Measurements from ENCODE around the gene VAV3.
"Not testable (repeated sequence)": the region's sequence is repeated elsewhere in the genome, so short reads cannot be mapped to it uniquely, and the experiment has no call there.

VAV3 gene

DNA sequence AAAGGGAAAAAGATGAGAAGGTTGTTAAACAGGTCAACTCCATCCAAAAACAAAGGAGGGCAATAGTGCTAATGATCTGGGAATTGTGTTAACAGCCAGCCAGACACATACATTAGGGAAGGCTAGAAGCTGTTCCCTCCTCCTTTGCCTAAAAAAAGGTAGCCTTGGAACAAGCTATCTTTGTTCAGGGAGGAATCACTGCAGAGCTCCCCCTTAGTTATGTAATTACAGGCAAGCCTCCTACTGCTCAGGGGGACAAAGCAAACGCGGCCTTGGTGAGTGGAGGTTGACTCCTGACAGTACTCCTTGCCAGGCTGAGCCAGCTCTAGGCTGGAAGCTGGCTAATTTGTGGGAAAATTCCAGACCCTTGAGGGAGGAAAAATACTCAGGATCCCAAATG is 97.6 kb downstream of the VAV3 start:
- H3K4me3 ChIP-seq (ENCODE audit: extremely low read depth, insufficient read depth, low read length, poor library complexity, severe bottlenecking), result no peak overlapping the region
- no peaks in the 10 kb centered on the region for H3K9me3 ChIP-seq (ENCODE audit: control insufficient read depth, low read length)
- WGBS, 2 experiments (ENCODE audit: insufficient coverage in 2 of 2), result 0% methylated on average over 2 of the region's 2 CpGs; no CpG with 5 or more reads in 1 of the 2 experiments
- H3K27ac ChIP-seq (ENCODE audit: low read depth, low read length, severe bottlenecking), result no peak overlapping the region
- no peaks in the 10 kb centered on the region for H3K4me1 ChIP-seq (ENCODE audit: control insufficient read depth, insufficient read depth, low read length, poor library complexity, severe bottlenecking)
- H3K36me3 ChIP-seq (ENCODE audit: control insufficient read depth, insufficient read depth, low read length), result no peaks in the 10 kb centered on the region

GRCh38 chr1:107866870-107867269 is 98.1 kb downstream of the VAV3 start:
- H3K36me3 ChIP-seq (ENCODE audit: control insufficient read depth, insufficient read depth, low read length), result no peaks in the 10 kb centered on the region

GRCh38 chr1:107865627-107866026 is 99.4 kb downstream of the VAV3 start:
- no peak overlapping the region for H3K4me3 ChIP-seq (ENCODE audit: extremely low read depth, insufficient read depth, low read length, poor library complexity, severe bottlenecking)
- no CpG with 5 or more reads among the region's 1 CpG for WGBS, 2 experiments (ENCODE audit: insufficient coverage in 2 of 2)
- no peaks in the 10 kb centered on the region for H3K4me1 ChIP-seq (ENCODE audit: control insufficient read depth, insufficient read depth, low read length, poor library complexity, severe bottlenecking)
- H3K9me3 ChIP-seq (ENCODE audit: control insufficient read depth, low read length), result no peaks in the 10 kb centered on the region
- no peaks in the 10 kb centered on the region for H3K36me3 ChIP-seq (ENCODE audit: control insufficient read depth, insufficient read depth, low read length)
- no peak overlapping the region for H3K27ac ChIP-seq (ENCODE audit: low read depth, low read length, severe bottlenecking)

More at GRCh38 chr1:107866870-107867269, 98.1 kb downstream of the VAV3 start:
- Histone ChIP-seq H3K4me1 (ENCODE audit: control insufficient read depth, insufficient read depth, low read length, poor library complexity, severe bottlenecking) (no peaks in the 10 kb centered on the region), H3K9me3 (ENCODE audit: control insufficient read depth, low read length) (no peaks in the 10 kb centered on the region), H3K4me3 (ENCODE audit: extremely low read depth, insufficient read depth, low read length, poor library complexity, severe bottlenecking) (no peak overlapping the region), H3K27ac (ENCODE audit: low read depth, low read length, severe bottlenecking) (no peak overlapping the region)

DNA sequence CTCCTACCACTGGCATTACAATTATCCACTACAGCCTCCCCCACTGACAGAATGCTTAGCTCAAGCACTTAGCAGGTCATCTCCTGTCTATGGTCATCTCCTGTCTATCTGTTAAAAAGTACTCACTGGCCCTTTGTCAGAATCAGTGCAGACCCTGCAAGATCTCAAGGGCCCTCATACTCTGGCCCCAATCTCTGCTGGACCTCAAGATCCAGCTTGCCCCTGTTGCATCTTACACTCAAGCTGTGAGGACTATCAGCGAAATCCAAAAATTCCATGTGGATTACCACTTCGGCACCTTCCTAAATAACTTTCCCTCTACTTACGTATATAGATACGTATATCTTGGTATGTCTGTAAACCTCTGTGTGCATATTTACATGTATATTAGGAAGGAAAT is 101.6 kb downstream of the VAV3 start:
- Histone ChIP-seq H3K27ac (ENCODE audit: low read depth, low read length, severe bottlenecking) (no peak overlapping the region), H3K9me3 (ENCODE audit: control insufficient read depth, low read length) (no peaks in the 10 kb centered on the region), H3K36me3 (ENCODE audit: control insufficient read depth, insufficient read depth, low read length) (no peaks in the 10 kb centered on the region), H3K4me3 (ENCODE audit: extremely low read depth, insufficient read depth, low read length, poor library complexity, severe bottlenecking) (no peak overlapping the region), H3K4me1 (ENCODE audit: control insufficient read depth, insufficient read depth, low read length, poor library complexity, severe bottlenecking) (no peaks in the 10 kb centered on the region)
- no CpG with 5 or more reads among the region's 4 CpGs for WGBS, 2 experiments (ENCODE audit: insufficient coverage in 2 of 2)

DNA sequence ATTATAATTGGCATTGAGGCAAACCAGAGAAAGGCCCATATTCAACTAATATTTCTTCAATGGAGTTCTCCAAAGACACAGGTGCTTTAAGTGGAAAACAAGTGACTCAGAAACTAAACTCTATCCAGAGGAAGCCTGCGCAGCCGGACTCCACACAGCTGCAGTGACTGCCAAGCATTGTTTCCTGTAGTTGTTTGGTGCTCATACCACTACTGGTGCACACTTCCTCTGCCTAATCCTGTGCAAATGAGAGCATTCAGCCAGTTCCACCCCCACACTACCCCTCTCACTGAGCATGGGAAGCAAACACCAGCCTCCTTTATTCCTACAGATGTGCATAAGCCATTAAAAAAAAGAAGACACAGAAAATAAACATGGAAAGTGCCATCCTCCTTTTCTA is 102.9 kb downstream of the VAV3 start:
- Histone ChIP-seq H3K36me3 (ENCODE audit: control insufficient read depth, insufficient read depth, low read length) (no peaks in the 10 kb centered on the region), H3K27ac (ENCODE audit: low read depth, low read length, severe bottlenecking) (no peak overlapping the region), H3K4me3 (ENCODE audit: extremely low read depth, insufficient read depth, low read length, poor library complexity, severe bottlenecking) (no peak overlapping the region), H3K4me1 (ENCODE audit: control insufficient read depth, insufficient read depth, low read length, poor library complexity, severe bottlenecking) (no peaks in the 10 kb centered on the region), H3K9me3 (ENCODE audit: control insufficient read depth, low read length) (no peaks in the 10 kb centered on the region)
- WGBS, 2 experiments (ENCODE audit: insufficient coverage in 2 of 2), result 86% methylated on average over 2 of the region's 2 CpGs; no CpG with 5 or more reads in 1 of the 2 experiments

GRCh38 chr1:107858323-107858722 is 106.7 kb downstream of the VAV3 start:
- 86 to 96% methylated on average over 2 to 3 of the region's 5 CpGs for WGBS, 2 experiments (ENCODE audit: insufficient coverage in 2 of 2)
- H3K9me3 ChIP-seq (ENCODE audit: control insufficient read depth, low read length), result no peaks in the 10 kb centered on the region
- no peaks in the 10 kb centered on the region for H3K4me1 ChIP-seq (ENCODE audit: control insufficient read depth, insufficient read depth, low read length, poor library complexity, severe bottlenecking)
- no peak overlapping the region for H3K4me3 ChIP-seq (ENCODE audit: extremely low read depth, insufficient read depth, low read length, poor library complexity, severe bottlenecking)
- H3K27ac ChIP-seq (ENCODE audit: low read depth, low read length, severe bottlenecking), result no peak overlapping the region
- no peaks in the 10 kb centered on the region for H3K36me3 ChIP-seq (ENCODE audit: control insufficient read depth, insufficient read depth, low read length)

GRCh38 chr1:107851418-107851817 is 113.6 kb downstream of the VAV3 start:
- Histone ChIP-seq H3K27ac (ENCODE audit: low read depth, low read length, severe bottlenecking) (no peak overlapping the region), H3K9me3 (ENCODE audit: control insufficient read depth, low read length) (no peaks in the 10 kb centered on the region), H3K4me1 (ENCODE audit: control insufficient read depth, insufficient read depth, low read length, poor library complexity, severe bottlenecking) (no peaks in the 10 kb centered on the region), H3K4me3 (ENCODE audit: extremely low read depth, insufficient read depth, low read length, poor library complexity, severe bottlenecking) (no peak overlapping the region), H3K36me3 (ENCODE audit: control insufficient read depth, insufficient read depth, low read length) (no peaks in the 10 kb centered on the region)

DNA sequence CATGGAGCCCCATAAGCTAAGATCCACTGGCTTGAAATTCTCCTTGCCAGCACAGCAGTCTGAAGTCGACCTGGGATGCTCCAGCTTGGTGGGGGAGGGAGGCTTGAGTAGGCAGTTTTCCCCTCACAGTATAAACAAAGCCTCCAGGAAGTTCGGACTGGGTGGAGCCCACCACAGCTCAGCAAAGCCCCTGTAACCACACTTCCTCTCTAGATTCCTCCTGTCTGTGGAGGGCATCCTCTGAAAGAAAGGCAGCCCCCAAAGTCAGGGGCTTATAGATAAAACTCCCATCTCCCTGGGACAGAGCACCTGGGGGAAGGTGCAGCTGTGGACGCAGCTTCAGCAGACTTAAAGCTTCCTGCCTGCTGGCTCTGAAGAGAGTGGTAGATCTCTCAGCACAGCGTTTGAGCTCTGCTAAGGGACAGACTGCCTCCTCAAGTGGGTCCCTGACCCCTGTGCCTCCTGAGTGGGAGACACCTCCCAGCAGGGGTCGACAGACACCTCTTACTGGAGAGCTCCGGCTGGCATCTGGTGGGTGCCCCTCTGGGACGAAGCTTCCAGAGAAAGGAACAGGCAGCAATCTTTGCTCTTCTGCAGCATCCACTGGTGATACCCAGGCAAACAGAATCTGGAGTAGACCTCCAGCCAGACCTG is 120.3 kb downstream of the VAV3 start:
- not testable (repeated sequence) for H3K36me3 ChIP-seq (ENCODE audit: control insufficient read depth, insufficient read depth, low read length); H3K27ac ChIP-seq (ENCODE audit: low read depth, low read length, severe bottlenecking); H3K4me3 ChIP-seq (ENCODE audit: extremely low read depth, insufficient read depth, low read length, poor library complexity, severe bottlenecking); H3K9me3 ChIP-seq (ENCODE audit: control insufficient read depth, low read length)
- peaks cover 11% of the 10 kb centered on the region for H3K4me1 ChIP-seq (ENCODE audit: control insufficient read depth, insufficient read depth, low read length, poor library complexity, severe bottlenecking)
- 89 to 95% methylated on average over 4 to 5 of the region's 7 CpGs for WGBS, 2 experiments (ENCODE audit: insufficient coverage in 2 of 2)

DNA sequence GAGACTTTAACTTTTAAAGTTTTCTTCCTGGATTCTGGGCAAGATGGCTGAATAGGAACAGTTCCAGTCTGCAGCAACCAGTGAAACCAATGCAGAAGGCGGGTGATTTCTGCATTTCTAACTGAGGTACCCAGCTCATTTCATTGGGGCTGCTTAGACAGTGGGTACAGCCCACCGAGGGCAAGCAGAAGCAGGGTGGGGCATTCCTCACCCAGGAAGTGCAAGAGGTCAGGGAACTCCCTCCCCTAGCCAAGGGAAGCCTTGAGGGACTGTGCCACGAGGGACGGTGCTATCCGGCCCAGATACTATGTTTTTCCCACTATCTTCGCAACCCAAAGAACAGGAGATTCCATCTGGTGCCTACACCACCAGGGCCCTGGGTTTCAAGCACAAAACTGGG is 121.0 kb downstream of the VAV3 start:
- peaks cover 11% of the 10 kb centered on the region for H3K4me1 ChIP-seq (ENCODE audit: control insufficient read depth, insufficient read depth, low read length, poor library complexity, severe bottlenecking)
- 81 to 94% methylated on average over 5 to 6 of the region's 6 CpGs for WGBS, 2 experiments (ENCODE audit: insufficient coverage in 2 of 2)
- H3K36me3 ChIP-seq (ENCODE audit: control insufficient read depth, insufficient read depth, low read length), result no peaks in the 10 kb centered on the region
- no peak overlapping the region for H3K27ac ChIP-seq (ENCODE audit: low read depth, low read length, severe bottlenecking)
- no peaks in the 10 kb centered on the region for H3K9me3 ChIP-seq (ENCODE audit: control insufficient read depth, low read length)
- no peak overlapping the region for H3K4me3 ChIP-seq (ENCODE audit: extremely low read depth, insufficient read depth, low read length, poor library complexity, severe bottlenecking)

DNA sequence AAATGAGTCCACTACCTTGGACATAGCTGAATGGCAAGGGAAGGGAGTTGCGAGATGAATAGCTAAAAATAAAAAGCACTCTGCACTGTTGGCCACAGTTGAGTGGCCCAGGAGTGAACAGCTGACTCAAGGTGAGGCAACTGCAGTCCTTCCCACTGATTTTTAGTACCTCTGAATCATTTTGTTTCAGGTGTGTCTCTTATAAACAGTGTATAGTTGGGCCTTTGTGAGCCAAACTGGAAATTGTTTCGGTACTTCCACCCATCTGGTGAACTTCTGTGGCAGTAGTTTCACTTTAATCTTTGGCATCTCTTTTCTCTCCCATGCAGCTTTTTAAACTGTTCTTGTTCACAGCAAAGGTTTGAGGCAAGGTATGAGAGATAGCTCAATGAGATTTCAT is 122.7 kb downstream of the VAV3 start:
- Histone ChIP-seq H3K9me3 (ENCODE audit: control insufficient read depth, low read length) (peaks cover 7% of the 10 kb centered on the region), H3K4me3 (ENCODE audit: extremely low read depth, insufficient read depth, low read length, poor library complexity, severe bottlenecking) (no peak overlapping the region), H3K36me3 (ENCODE audit: control insufficient read depth, insufficient read depth, low read length) (no peaks in the 10 kb centered on the region), H3K27ac (ENCODE audit: low read depth, low read length, severe bottlenecking) (no peak overlapping the region), H3K4me1 (ENCODE audit: control insufficient read depth, insufficient read depth, low read length, poor library complexity, severe bottlenecking) (peaks cover 11% of the 10 kb centered on the region)
- 80 to 100% methylated on average over 1 to 2 of the region's 2 CpGs for WGBS, 2 experiments (ENCODE audit: insufficient coverage in 2 of 2)

DNA sequence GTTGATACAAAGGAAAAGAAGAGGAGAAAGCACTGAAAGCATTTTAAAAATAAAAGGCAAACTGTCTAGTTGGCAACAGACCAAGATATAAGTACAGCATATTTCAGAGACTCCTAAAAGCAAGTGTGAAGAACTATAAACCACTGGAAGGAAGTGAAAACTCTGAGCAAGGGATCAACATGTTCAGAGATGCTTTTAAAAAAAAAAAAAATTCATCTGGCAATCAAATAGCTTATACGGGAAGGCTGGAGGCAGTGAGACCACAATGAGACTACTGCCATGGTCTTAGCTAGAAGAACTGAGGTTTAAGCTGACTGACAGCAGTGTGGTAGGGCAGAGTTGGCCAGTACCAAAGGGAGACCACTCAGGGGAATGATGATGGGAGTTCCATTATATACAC is 124.3 kb downstream of the VAV3 start:
- Histone ChIP-seq H3K36me3 (ENCODE audit: control insufficient read depth, insufficient read depth, low read length) (no peaks in the 10 kb centered on the region), H3K4me1 (ENCODE audit: control insufficient read depth, insufficient read depth, low read length, poor library complexity, severe bottlenecking) (peaks cover 11% of the 10 kb centered on the region), H3K9me3 (ENCODE audit: control insufficient read depth, low read length) (peaks cover 7% of the 10 kb centered on the region), H3K27ac (ENCODE audit: low read depth, low read length, severe bottlenecking) (no peak overlapping the region), H3K4me3 (ENCODE audit: extremely low read depth, insufficient read depth, low read length, poor library complexity, severe bottlenecking) (no peak overlapping the region)
- 83 to 100% methylated on average over 1 of the region's 1 CpG for WGBS, 2 experiments (ENCODE audit: insufficient coverage in 2 of 2)

Data from mesodermal cell (in vitro differentiated cells).